ENCODE data around the gene CRELD1. TPM values are rescaled to one million over a fixed set of nuclear protein-coding genes. Genes with fewer than 3 reads are reported as not detected.

CRELD1 gene
- total and polyA plus RNA-seq, 4 donors, result 28.0 to 60.1 (median 41.7) TPM

DNA sequence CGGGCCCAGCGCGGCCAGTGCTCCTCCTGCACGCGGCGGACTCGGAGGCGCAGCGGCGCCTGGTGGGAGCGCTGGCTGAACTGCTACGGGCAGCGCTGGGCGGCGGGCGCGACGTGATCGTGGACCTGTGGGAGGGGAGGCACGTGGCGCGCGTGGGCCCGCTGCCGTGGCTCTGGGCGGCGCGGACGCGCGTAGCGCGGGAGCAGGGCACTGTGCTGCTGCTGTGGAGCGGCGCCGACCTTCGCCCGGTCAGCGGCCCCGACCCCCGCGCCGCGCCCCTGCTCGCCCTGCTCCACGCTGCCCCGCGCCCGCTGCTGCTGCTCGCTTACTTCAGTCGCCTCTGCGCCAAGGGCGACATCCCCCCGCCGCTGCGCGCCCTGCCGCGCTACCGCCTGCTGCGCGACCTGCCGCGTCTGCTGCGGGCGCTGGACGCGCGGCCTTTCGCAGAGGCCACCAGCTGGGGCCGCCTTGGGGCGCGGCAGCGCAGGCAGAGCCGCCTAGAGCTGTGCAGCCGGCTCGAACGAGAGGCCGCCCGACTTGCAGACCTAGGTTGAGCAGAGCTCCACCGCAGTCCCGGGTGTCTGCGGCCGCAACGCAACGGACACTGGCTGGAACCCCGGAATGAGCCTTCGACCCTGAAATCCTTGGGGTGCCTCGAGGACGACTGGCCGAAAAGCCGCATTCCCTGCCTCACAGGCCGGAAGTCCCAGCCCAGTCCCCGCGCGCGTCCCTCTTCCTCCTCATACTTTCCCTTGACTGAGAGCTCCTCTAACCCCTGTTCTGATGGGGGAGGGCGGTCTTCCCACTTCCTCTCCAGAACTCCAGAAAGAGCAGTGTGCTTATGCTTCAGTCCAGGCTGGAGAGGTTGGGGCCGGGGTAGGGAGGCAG is 18.1 kb upstream of the CRELD1 start:
- Histone ChIP-seq H3K4me1 (ENCODE audit: control insufficient read depth in 5 of 5, insufficient read depth in 5 of 5, low read length in 5 of 5) (peaks cover 0 to 33% (median 21%) of the 10 kb centered on the region in 5 donors), H3K9ac (ENCODE audit: insufficient read depth in 1 of 2, low read length in 2 of 2) (peak overlapping the region in 1 of 2 donors; percentile 58), H3K9me3 (ENCODE audit: control insufficient read depth in 4 of 4, insufficient read depth in 3 of 4, low read length in 3 of 4) (no peaks in the 10 kb centered on the region), H3K4me3 (peak overlapping the region; percentile 42), H3K27me3 (ENCODE audit: control insufficient read depth in 3 of 3, insufficient read depth in 3 of 3, low read length in 2 of 3) (no peaks in the 10 kb centered on the region), H3K27ac (ENCODE audit: low read depth in 1 of 2, low read length in 1 of 2) (peak overlapping the region; percentile 86 to 87), H3K36me3 (ENCODE audit: control insufficient read depth in 4 of 4, insufficient read depth in 4 of 4, low read length in 4 of 4) (peaks cover 0 to 6% (median 3%) of the 10 kb centered on the region in 4 donors)
- 1% methylated on average over 75 to 99 of the region's 99 CpGs for WGBS, 2 donors
- no peak for TF ChIP-seq CTCF (IDR thresholded peaks at IDR 0.05; ENCODE audit: control extremely low read depth, extremely low read depth)
- DNase-seq (peak; percentile 81 to 91 (median 86)), ATAC-seq (ENCODE audit: insufficient read depth, low FRiP score) (peak; percentile 43)

DNA sequence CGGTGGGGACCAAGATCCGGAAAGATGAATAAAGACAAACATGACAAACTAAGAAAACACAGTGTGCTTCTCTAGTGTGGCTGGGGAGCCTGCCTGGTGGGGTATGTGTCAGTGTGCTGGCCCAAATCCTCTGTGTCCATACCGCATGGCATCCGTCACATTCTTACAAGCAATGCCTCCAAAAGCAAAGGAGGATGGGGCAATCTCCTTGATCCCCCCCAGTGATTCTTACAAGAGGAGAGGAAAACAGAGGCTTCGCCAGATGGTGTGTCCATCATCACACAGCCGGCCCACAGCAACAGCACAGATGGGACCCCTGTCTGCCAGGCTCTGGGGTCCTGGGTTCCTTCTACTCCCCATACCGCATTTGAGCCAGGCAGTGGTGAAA is 17.3 kb upstream of the CRELD1 start:
- Histone ChIP-seq H3K27me3 (ENCODE audit: control insufficient read depth in 3 of 3, insufficient read depth in 3 of 3, low read length in 2 of 3) (no peaks in the 10 kb centered on the region), H3K27ac (ENCODE audit: low read depth in 1 of 2, low read length in 1 of 2) (peak overlapping the region; percentile 86 to 89), H3K4me3 (peak overlapping the region; percentile 32), H3K9me3 (ENCODE audit: control insufficient read depth in 4 of 4, insufficient read depth in 3 of 4, low read length in 3 of 4) (no peaks in the 10 kb centered on the region), H3K4me1 (ENCODE audit: control insufficient read depth in 5 of 5, insufficient read depth in 5 of 5, low read length in 5 of 5) (peaks cover 0 to 33% (median 21%) of the 10 kb centered on the region in 5 donors), H3K9ac (ENCODE audit: insufficient read depth in 1 of 2, low read length in 2 of 2) (peak overlapping the region in 1 of 2 donors; percentile 64), H3K36me3 (ENCODE audit: control insufficient read depth in 4 of 4, insufficient read depth in 4 of 4, low read length in 4 of 4) (peaks cover 0 to 6% (median 4%) of the 10 kb centered on the region in 4 donors)
- ATAC-seq (ENCODE audit: insufficient read depth, low FRiP score) (no peak), DNase-seq (peak in 2 of 3 donors; percentile 47 to 48)
- TF ChIP-seq CTCF (IDR thresholded peaks at IDR 0.05; ENCODE audit: control extremely low read depth, extremely low read depth), result no peak
- 58 to 59% methylated on average over 7 of the region's 7 CpGs for WGBS, 2 donors

DNA sequence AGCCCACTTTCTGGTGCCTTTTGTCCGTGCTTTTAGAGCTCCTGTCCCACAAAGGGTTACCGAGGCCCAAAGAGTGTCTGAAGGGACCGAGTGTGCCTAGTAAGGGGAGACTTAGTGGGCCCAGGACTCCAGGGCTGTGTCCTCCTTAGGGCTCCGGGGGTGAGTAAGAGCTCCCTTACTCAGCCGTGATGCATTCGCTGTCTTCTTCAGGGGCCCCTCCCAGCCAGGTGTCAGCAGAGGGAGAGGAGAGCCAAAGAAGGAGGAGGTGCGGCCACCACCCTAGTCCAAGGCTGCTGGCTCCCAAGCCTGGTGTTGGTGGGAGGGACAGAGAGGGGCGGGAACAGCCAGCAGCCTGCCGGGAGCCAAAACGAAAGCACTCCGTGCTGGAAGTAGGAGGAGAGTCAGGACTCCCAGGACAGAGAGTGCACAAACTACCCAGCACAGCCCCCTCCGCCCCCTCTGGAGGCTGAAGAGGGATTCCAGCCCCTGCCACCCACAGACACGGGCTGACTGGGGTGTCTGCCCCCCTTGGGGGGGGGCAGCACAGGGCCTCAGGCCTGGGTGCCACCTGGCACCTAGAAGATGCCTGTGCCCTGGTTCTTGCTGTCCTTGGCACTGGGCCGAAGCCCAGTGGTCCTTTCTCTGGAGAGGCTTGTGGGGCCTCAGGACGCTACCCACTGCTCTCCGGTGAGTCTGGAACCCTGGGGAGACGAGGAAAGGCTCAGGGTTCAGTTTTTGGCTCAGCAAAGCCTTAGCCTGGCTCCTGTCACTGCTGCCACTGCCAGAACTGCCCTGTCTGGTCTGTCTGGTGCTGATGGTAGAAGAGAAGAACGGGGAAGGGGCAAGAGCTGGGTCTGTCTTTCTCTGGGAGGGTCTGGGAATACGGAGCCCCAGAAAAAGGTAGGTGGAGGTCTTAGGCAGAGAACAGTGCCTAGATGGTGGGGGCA is 16.6 kb upstream of the CRELD1 start, which contains the start of gene IL17RC:
Gene IL17RC (plus strand): TSS at position 365 of the 947 bp plus-strand sequence. CDS start 218 bp downstream, at position 583.
- Histone ChIP-seq H3K27ac (ENCODE audit: low read depth in 1 of 2, low read length in 1 of 2) (peak within 1 kb of the TSS; percentile 86 to 89), H3K36me3 (ENCODE audit: control insufficient read depth in 4 of 4, insufficient read depth in 4 of 4, low read length in 4 of 4) (peaks cover 0 to 6% (median 4%) of the 10 kb centered on the region in 4 donors), H3K9me3 (ENCODE audit: control insufficient read depth in 4 of 4, insufficient read depth in 3 of 4, low read length in 3 of 4) (no peaks in the 10 kb centered on the region), H3K9ac (ENCODE audit: insufficient read depth in 1 of 2, low read length in 2 of 2) (peak within 1 kb of the TSS; percentile 65 to 85), H3K4me1 (ENCODE audit: control insufficient read depth in 5 of 5, insufficient read depth in 5 of 5, low read length in 5 of 5) (peaks cover 0 to 33% (median 21%) of the 10 kb centered on the region in 5 donors), H3K27me3 (ENCODE audit: control insufficient read depth in 3 of 3, insufficient read depth in 3 of 3, low read length in 2 of 3) (no peaks in the 10 kb centered on the region), H3K4me3 (peak within 1 kb of the TSS; percentile 43)
- DNase-seq, result peak; percentile 89 to 95 (median 92)
- 12 to 16% methylated on average over 18 to 19 of the region's 19 CpGs for WGBS, 2 donors
- no peak for TF ChIP-seq CTCF (IDR thresholded peaks at IDR 0.05; ENCODE audit: control extremely low read depth, extremely low read depth)
- peak; percentile 86 for ATAC-seq (ENCODE audit: insufficient read depth, low FRiP score)

All from lung (tissue), 12 donors.